ENCODE measurements around the gene CCNT2.
"Not testable (repeated sequence)": the region's sequence is repeated elsewhere in the genome, so short reads cannot be mapped to it uniquely, and the experiment has no call there.

- TF ChIP-seq CTCF (optimal IDR thresholded peaks at IDR 0.05 in 1 of 3, IDR thresholded peaks at IDR 0.05 in 1 of 3, conservative IDR thresholded peaks at IDR 0.05 in 1 of 3; ENCODE audit: extremely low read depth in 1 of 3, insufficient read depth in 2 of 3, low read length in 3 of 3); EZH2 (IDR thresholded peaks at IDR 0.05; ENCODE audit: low read length): not testable (repeated sequence)
Measured at GRCh38 chr2:134967166-134967565, 48.5 kb downstream of the CCNT2 start.

Data from keratinocyte (primary cell).